ENCODE data around the gene RNF151.

RNF151 gene

DNA sequence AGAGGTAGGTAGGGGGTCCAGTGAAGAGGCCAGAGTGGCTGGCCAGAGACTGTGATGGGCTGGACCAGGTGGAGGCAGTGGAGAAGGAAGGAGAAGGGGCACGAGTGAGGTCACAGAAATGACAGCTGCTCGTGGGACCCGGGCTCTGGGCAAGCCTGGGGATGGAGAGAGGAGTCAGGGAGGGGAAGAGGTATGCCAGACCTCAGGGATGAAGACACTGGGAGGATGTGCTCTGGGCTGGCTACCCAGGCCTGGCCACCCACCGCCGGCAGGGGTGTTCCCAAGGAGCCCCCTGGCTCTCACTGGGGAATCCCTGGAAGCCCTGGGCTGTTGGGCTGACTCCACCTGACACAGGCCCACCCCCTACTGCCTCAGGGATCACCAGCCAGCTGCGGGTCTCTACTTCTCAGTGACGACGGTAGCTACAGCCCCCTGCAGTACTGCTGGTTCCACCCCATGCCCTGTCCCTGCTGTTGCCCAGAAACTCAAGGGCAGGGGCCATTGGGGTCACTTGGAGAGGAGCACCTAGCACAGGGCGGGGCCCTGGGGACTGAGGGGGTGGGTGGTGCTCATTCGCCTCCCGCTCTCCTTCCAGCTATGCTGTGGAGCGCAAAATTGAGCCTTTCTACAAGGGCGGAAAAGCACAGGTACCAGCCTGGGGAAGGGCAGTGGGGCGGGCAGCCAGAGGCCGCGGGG is 7.0 kb downstream of the RNF151 start:
- no peaks in the 10 kb centered on the region for H3K27me3 ChIP-seq (ENCODE audit: low read depth)
- H3K4me1 ChIP-seq, result no peaks in the 10 kb centered on the region
- H3K9me3 ChIP-seq, result no peaks in the 10 kb centered on the region
- peaks cover 45% of the 10 kb centered on the region for H3K36me3 ChIP-seq (replicated peaks)
- DNase-seq (ENCODE audit: low spot score in 2 of 2), result no peak
- in situ Hi-C loops (cut with MboI; ENCODE audit: low sequenced_read_pairs), result no loop called here
- H3K4me3 ChIP-seq, result no peak overlapping the region

DNA sequence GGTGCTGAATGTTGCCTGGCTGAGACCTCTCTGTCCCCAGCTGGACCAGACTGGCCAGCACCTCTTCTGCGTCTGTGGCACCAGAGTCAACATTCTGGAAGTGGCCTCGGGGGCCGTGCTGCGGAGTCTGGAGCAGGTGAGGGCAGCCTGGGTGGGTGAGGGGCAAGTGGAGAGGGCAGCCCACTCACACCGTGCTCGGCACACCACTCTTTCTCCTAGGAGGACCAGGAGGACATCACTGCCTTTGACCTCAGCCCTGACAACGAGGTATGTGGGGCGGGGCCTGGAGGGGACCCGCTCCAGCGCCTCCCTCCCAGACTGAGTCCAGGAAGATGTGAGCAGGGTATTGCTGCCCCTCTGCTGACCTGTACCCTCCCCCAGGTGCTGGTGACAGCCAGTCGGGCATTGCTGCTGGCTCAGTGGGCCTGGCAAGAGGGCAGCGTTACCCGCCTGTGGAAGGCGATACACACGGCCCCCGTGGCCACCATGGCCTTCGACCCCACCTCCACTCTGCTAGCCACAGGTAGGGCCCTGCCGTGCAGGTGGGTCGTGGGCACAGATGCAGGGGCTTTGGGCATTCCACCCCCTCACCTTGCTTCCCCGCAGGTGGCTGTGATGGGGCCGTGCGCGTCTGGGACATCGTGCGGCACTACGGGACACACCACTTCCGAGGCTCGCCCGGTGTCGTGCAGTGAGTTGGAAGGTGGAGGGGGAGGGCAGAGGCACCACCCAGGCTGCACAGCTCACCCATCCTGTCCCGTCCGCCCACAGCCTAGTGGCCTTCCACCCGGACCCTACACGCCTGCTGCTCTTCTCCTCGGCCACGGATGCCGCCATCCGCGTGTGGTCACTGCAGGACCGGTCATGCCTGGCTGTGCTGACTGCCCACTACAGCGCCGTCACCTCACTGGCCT is 7.8 kb downstream of the RNF151 start:
- Histone ChIP-seq H3K4me3 (no peak overlapping the region), H3K36me3 (replicated peaks) (peaks cover 48% of the 10 kb centered on the region)
- in situ Hi-C loops (cut with MboI; ENCODE audit: low sequenced_read_pairs), result loop anchor here (25.0 kb wide), 1 partner anchor 538 kb away; the partner anchor contains the start of genes AMDHD2 and ATP6V0C

DNA sequence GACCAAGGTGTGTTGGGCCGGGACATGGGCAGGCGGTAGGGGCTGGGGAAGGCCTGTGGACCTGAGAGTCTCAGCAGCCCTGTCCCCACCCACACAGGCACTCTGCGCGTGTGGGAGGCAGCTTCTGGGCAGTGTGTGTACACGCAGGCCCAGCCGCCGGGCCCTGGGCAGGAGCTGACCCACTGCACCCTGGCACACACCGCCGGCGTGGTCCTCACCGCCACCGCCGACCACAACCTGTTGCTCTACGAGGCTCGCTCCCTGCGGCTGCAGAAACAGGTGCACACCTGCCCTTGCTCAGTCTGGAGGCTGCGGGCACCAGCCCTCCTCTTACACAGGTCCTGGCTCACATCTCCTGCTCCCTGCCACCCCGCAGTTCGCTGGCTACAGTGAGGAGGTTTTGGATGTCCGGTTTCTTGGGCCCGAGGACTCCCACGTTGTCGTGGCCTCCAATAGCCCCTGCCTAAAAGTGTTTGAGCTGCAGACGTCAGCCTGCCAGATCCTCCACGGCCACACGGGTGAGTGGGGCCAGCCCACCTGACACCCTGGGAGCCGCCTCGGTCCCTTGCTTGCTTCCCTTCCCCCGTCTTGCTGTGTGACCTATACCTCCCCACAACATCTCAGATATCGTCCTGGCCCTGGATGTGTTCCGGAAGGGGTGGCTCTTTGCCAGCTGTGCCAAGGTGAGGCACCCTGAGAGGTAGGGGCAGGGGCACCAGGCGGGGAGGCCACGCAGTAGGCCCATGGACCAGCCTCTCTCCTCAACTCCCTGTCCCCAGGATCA is 9.0 kb downstream of the RNF151 start:
- no peak for DNase-seq (ENCODE audit: low spot score in 2 of 2)
- Histone ChIP-seq H3K4me1 (no peaks in the 10 kb centered on the region), H3K36me3 (replicated peaks) (peaks cover 48% of the 10 kb centered on the region), H3K9me3 (no peaks in the 10 kb centered on the region), H3K4me3 (no peak overlapping the region), H3K27me3 (ENCODE audit: low read depth) (peaks cover 4% of the 10 kb centered on the region)
- in situ Hi-C loops (cut with MboI; ENCODE audit: low sequenced_read_pairs), result loop anchor here (25.0 kb wide), 1 partner anchor 537 kb away; the partner anchor contains the start of genes AMDHD2 and ATP6V0C

More for the DNA sequence above, 7.8 kb downstream of the RNF151 start:
- DNase-seq (ENCODE audit: low spot score in 2 of 2), result no peak
- Histone ChIP-seq H3K4me1 (no peaks in the 10 kb centered on the region), H3K27me3 (ENCODE audit: low read depth) (no peaks in the 10 kb centered on the region), H3K9me3 (no peaks in the 10 kb centered on the region)

DNA sequence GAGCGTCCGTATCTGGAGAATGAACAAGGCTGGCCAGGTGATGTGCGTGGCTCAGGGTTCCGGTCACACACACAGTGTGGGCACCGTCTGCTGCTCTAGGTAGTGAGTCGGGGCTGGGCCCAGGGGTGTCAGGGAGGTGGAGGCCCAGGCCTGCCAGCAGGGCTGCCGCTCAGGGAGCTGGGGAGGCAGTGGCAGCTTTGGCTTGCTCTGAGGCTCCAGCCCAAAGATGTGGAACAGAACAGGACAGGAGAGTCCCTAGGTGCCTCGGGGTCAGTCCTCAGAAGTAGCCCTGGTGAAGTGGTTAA is 9.5 kb downstream of the RNF151 start:
- peaks cover 48% of the 10 kb centered on the region for H3K36me3 ChIP-seq (replicated peaks)
- H3K9me3 ChIP-seq, result no peaks in the 10 kb centered on the region
- no peak overlapping the region for H3K4me3 ChIP-seq
- DNase-seq (ENCODE audit: low spot score in 2 of 2), result no peak
- no peaks in the 10 kb centered on the region for H3K4me1 ChIP-seq
- in situ Hi-C loops (cut with MboI; ENCODE audit: low sequenced_read_pairs), result loop anchor here (25.0 kb wide), 1 partner anchor 536 kb away; the partner anchor contains the start of genes AMDHD2 and ATP6V0C
- H3K27me3 ChIP-seq (ENCODE audit: low read depth), result peaks cover 9% of the 10 kb centered on the region

DNA sequence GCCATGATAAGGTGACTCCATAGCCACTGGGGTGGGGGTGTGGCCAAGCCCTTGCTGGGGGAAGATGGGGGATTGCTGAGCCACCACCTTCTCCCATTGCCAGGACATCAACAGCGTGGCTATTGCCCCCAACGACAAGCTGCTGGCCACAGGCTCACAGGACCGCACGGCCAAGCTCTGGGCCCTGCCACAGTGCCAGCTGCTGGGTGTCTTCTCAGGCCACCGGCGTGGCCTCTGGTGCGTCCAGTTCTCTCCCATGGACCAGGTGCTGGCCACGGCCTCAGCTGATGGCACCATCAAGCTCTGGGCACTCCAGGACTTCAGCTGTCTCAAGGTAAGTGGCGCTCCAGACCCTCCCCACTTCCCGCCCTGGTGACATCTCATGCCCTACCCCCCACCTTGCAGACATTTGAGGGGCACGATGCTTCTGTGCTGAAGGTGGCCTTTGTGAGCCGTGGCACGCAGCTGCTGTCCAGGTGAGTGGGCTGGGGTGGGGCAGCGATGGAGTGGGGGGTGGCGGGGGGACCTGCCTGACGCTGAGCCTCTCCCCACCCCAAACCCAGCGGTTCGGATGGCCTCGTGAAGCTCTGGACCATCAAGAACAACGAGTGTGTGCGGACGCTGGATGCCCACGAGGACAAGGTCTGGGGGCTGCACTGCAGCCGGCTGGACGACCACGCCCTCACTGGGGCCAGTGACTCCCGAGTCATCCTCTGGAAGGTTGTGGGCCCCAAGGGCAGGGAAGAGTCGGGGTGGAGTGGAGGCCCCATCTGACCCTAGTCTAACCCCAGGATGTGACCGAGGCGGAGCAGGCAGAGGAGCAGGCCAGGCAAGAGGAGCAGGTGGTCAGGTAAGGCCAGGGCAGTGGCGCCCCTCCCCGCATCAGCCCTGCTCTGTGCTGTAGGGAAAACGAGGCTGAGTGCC is 10.6 kb downstream of the RNF151 start:
- Histone ChIP-seq H3K4me3 (no peak overlapping the region), H3K36me3 (replicated peaks) (peaks cover 45% of the 10 kb centered on the region), H3K9me3 (no peaks in the 10 kb centered on the region), H3K27me3 (ENCODE audit: low read depth) (peaks cover 12% of the 10 kb centered on the region), H3K4me1 (no peaks in the 10 kb centered on the region; the same call in 1 of the 2 replicates)
- in situ Hi-C loops (cut with MboI; ENCODE audit: low sequenced_read_pairs), result loop anchor here (25.0 kb wide), 1 partner anchor 535 kb away; the partner anchor contains the start of genes AMDHD2 and ATP6V0C
- no peak for DNase-seq (ENCODE audit: low spot score in 2 of 2)

DNA sequence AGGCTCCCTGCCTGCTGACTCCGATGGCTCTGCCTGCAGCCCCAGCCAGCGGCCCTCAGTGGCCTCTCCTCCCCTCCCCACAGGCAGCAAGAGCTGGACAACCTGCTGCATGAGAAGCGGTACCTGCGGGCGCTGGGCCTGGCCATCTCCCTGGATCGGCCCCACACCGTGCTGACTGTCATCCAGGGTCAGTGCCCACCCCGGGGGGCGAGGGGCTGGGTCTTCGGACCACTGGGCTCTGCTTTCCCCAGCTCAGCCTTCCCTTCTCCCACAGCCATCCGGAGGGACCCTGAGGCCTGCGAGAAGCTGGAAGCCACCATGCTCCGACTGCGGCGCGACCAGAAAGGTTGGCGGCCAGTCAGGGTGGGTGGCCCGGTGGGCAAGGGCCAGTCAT is 11.2 kb downstream of the RNF151 start:
- Histone ChIP-seq H3K9me3 (no peaks in the 10 kb centered on the region), H3K4me3 (no peak overlapping the region), H3K36me3 (replicated peaks) (peaks cover 44% of the 10 kb centered on the region), H3K27me3 (ENCODE audit: low read depth) (peaks cover 12% of the 10 kb centered on the region), H3K4me1 (no peaks in the 10 kb centered on the region; the same call in 1 of the 2 replicates)
- in situ Hi-C loops (cut with MboI; ENCODE audit: low sequenced_read_pairs), result loop anchor here (25.0 kb wide), 1 partner anchor 534 kb away; the partner anchor contains the start of genes AMDHD2 and ATP6V0C
- DNase-seq (ENCODE audit: low spot score in 2 of 2), result no peak

DNA sequence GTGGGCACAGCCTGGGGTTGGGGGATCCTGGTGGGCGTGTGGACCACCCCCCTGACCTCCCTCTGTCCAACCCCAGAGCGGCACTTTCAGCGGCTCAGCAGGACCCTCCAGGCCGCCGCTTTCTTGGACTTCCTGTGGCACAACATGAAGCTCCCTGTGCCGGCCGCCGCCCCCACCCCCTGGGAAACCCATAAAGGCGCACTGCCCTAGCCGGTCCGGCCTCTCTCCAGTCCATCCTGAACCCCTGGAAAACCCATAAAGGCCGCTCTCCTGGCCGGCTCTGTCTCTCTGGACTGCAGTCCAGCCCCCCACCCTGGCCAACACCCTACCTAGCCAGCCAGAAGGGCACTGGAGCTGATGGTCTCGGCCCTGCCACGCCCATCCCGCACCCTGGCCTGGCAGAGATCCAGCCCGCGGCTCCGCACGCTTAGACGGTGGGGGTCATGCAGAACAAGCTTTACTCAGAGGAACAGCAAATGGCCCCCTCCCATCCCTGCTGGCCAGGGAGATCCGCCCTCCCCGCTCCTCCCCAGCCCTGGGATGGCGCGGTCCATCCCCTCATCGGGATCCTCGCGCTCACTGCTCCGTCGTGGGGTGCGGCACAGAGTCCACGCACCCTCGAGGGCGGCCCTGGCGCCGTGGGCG is 11.9 kb downstream of the RNF151 start:
- peaks cover 12% of the 10 kb centered on the region for H3K27me3 ChIP-seq (ENCODE audit: low read depth)
- H3K4me3 ChIP-seq, result no peak overlapping the region
- no peaks in the 10 kb centered on the region for H3K9me3 ChIP-seq
- no peaks in the 10 kb centered on the region; the same call in 1 of the 2 replicates for H3K4me1 ChIP-seq
- H3K36me3 ChIP-seq (replicated peaks), result peaks cover 44% of the 10 kb centered on the region
- in situ Hi-C loops (cut with MboI; ENCODE audit: low sequenced_read_pairs), result loop anchor here (25.0 kb wide), 1 partner anchor 534 kb away; the partner anchor contains the start of genes AMDHD2 and ATP6V0C
- no peak for DNase-seq (ENCODE audit: low spot score in 2 of 2)

DNA sequence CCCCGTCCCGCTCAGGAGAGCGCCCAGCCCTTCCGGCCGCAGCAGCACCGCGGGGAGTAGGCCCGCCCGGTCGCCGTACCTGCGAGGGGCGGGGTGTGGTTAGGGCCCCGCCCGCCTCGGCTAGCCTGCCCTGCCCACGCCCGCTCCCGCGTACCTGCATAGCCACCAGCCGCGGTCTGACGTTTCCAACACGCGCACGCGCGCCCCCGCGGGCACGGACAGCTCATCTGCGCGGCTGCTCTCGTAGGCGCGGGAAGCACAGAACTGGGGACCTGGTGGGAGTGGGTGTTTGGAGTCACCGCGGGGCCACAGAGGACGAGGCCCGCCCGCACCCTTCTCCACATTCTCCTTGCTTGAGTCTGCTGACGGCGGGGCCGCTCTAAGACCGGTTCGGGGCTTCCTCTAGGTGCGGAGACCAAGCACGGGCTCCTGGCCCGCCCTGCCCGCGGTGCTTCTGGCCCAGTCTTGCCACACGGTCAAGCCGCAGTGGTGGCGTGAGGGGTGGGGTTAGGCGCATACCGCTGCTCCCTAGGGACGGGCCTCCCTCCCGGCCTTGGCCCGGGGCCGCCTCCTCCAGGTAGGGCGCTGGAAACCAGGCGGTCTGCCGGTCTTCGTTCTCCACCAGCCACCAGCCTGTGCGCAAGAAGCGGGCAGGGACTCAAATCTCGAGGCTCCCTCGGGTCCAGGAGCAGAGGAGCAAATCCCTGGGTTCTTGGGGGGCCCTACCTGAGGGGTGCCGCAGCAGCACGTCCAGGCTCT is 12.8 kb downstream of the RNF151 start:
- Histone ChIP-seq H3K36me3 (replicated peaks) (peaks cover 42% of the 10 kb centered on the region), H3K9me3 (no peaks in the 10 kb centered on the region), H3K4me1 (no peaks in the 10 kb centered on the region; the same call in 1 of the 2 replicates), H3K4me3 (no peak overlapping the region), H3K27me3 (ENCODE audit: low read depth) (peaks cover 12% of the 10 kb centered on the region)
- DNase-seq (ENCODE audit: low spot score in 2 of 2), result no peak
- in situ Hi-C loops (cut with MboI; ENCODE audit: low sequenced_read_pairs), result loop anchor here (25.0 kb wide), 1 partner anchor 533 kb away; the partner anchor contains the start of genes AMDHD2 and ATP6V0C

DNA sequence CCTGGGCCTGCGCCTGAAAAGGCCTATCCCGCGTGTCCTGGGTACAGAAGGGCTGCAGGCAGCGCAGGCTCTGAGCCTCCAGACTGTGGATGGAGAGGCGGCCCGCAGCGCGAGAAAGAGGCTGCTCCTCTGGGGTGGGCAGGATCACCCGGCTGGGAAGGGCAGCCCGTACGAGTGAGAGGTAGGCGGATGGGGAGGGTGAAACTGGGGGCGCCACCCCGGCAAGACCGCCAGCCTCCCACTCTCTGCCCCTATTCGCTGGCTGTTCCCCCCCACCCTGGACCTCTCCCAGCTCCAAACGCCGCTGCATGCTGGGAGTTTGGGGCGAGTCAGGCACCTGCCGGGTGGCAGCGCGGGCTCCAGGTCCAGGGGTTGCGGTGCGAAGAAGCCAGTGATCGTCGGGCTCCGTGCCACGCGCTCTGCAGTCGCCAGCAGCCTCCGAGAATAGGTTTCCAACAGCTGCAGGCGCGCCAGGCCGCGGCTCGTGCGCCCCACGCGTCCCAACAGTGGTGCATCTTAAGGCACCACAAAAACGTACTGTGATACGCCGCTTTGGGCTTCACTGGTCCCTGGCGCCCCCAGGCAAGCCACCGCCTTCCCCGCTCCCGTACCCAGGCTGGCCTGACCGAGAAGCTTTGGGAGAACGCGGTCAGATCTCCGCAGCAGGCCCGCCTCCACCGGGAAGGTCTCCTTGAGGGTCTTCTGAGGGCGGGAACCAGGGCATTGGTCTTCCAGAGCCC is 13.5 kb downstream of the RNF151 start:
- H3K4me3 ChIP-seq, result no peak overlapping the region
- peaks cover 4% of the 10 kb centered on the region for H3K4me1 ChIP-seq
- no peak for DNase-seq (ENCODE audit: low spot score in 2 of 2)

DNA sequence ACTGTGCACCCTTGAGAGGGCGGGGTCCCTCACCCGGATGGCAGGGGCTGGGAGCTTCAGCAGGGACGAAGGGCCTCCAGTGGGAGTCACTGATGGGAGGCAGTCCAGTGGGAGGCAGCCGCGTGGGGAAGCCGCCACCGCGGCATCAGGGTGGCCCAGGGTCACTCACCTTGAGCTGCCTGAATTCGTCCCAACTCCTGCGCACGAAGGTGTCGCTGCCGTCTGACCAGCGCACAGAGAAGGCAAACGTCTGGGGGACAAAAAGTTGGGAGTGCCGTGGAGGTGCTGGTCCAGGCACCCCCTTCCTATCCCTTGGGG is 14.1 kb downstream of the RNF151 start:
- no peaks in the 10 kb centered on the region for H3K9me3 ChIP-seq
- in situ Hi-C loops (cut with MboI; ENCODE audit: low sequenced_read_pairs), result loop anchor here (25.0 kb wide), 1 partner anchor 532 kb away; the partner anchor contains the start of genes AMDHD2 and ATP6V0C
- peaks cover 12% of the 10 kb centered on the region for H3K27me3 ChIP-seq (ENCODE audit: low read depth)
- H3K4me3 ChIP-seq, result no peak overlapping the region
- DNase-seq (ENCODE audit: low spot score in 2 of 2), result no peak
- H3K4me1 ChIP-seq, result peaks cover 6% of the 10 kb centered on the region
- peaks cover 33% of the 10 kb centered on the region for H3K36me3 ChIP-seq (replicated peaks)

More for the DNA sequence above, 13.5 kb downstream of the RNF151 start:
- Histone ChIP-seq H3K9me3 (no peaks in the 10 kb centered on the region), H3K36me3 (replicated peaks) (peaks cover 34% of the 10 kb centered on the region), H3K27me3 (ENCODE audit: low read depth) (peaks cover 12% of the 10 kb centered on the region)
- in situ Hi-C loops (cut with MboI; ENCODE audit: low sequenced_read_pairs), result loop anchor here (25.0 kb wide), 1 partner anchor 532 kb away; the partner anchor contains the start of genes AMDHD2 and ATP6V0C

DNA sequence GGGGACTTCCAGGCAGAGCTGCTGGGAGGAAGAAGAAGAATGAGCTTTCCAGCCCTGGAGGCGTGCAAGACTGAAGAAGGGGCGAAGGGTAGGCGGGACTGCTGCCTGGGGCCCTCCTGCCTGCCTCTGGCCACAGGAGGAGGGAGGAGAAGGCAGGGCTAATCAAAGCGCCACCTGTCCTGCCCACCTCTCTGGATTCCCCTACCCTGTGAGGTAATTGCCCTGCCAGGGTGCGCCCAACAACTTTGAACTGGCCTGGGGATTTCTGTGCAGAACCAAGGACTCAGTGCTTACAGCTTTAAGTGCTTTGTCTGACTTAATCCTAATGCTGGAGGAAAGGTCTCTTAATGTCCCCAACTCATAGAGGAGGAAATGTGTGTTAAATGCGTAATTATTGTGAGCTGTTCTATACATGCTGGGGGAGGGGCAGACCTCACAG is 14.8 kb downstream of the RNF151 start, which contains the start of gene NOXO1:
NOXO1 (minus strand) TSS at position 72 of the 439 bp plus-strand sequence. CDS start 290 bp downstream, outside the sequence.
- H3K27me3 ChIP-seq (ENCODE audit: low read depth), result peaks cover 12% of the 10 kb centered on the region
- no peak for DNase-seq (ENCODE audit: low spot score in 2 of 2)
- no peaks in the 10 kb centered on the region for H3K9me3 ChIP-seq
- peaks cover 33% of the 10 kb centered on the region for H3K36me3 ChIP-seq (replicated peaks)
- H3K4me3 ChIP-seq, result no peak within 1 kb of the TSS
- H3K4me1 ChIP-seq, result peaks cover 6% of the 10 kb centered on the region
- in situ Hi-C loops (cut with MboI; ENCODE audit: low sequenced_read_pairs), result loop anchor here (25.0 kb wide), 1 partner anchor 531 kb away; the partner anchor contains the start of genes AMDHD2 and ATP6V0C

Data from HAP-1 (cell line).